ENCODE results near the gene KDF1. TPM values are rescaled to one million over a fixed set of nuclear protein-coding genes. Genes with fewer than 3 reads are reported as not detected.

KDF1 gene
- total RNA-seq, 1 experiment from 2014 or later: 23.0 TPM

DNA sequence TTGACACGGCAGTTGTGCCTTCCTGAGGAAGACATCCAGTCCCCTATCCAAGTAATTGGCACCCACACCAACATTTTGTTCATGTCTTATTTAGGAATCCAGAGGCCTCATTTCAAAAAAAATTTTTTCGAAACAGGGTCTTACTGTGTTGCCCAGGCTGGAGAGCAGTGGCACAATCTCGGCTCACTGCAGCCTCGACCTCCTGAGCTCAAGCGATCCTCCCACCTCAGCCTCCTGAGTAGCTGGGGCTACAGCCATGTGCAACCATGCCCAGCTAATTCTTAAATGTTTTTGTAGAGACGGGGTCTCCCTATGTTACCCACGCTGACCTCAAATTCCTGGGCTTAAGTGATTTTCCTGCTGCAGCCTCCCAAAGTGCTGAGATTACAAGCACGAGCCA, 24.0 kb upstream of the KDF1 start:
- POLR2A ChIA-PET: interaction anchor here (1.6 kb wide), 1 partner anchor 9 kb away, joined by 8 read pairs; the partner anchor contains the start of gene TRNP1
- CTCF ChIA-PET: interaction anchor here (5.8 kb wide), 1 partner anchor 13 kb away, joined by 23 read pairs; no protein-coding TSS in a partner anchor
- RAD21 ChIA-PET (ENCODE audit: low non-redundant PET in 1 of 2, low total read pairs in 2 of 2, uncharacterized antibody in 2 of 2, unreplicated experiment in 2 of 2): no interaction called here

More for the DNA sequence above, 24.0 kb upstream of the KDF1 start:
- Histone ChIP-seq H3K4me1 (ENCODE audit: control insufficient read depth in 1 of 2, insufficient read depth in 2 of 2, low read length in 2 of 2) (peaks cover 9 to 20% of the 10 kb centered on the region in 2 experiments), H3K79me2 (ENCODE audit: insufficient read depth, low read length) (no peaks in the 10 kb centered on the region), H4K20me1 (ENCODE audit: insufficient read depth) (no peaks in the 10 kb centered on the region), H3K27me3 (ENCODE audit: insufficient read depth, low read length) (no peaks in the 10 kb centered on the region), H3K4me3 (replicated peaks in 1 of 2; ENCODE audit: low read depth in 1 of 2, low read length in 2 of 2) (no peak overlapping the region), H2AFZ (ENCODE audit: low read depth, low read length, poor library complexity, severe bottlenecking) (no peak overlapping the region), H3K36me3 (ENCODE audit: control insufficient read depth in 1 of 2, insufficient read depth in 2 of 2, low read length in 2 of 2) (no peaks in the 10 kb centered on the region), H3K27ac (ENCODE audit: low read depth, low read length) (no peak overlapping the region), H3K9me2 (ENCODE audit: insufficient read depth) (no peaks in the 10 kb centered on the region), H3K9ac (ENCODE audit: low read length) (no peak overlapping the region), H3K9me3 (ENCODE audit: control insufficient read depth in 1 of 2, insufficient read depth in 1 of 2, low read depth in 1 of 2, low read length in 2 of 2) (no peaks in the 10 kb centered on the region), H3K4me2 (ENCODE audit: low read length) (no peak overlapping the region)
- ATAC-seq (no peak), DNase-seq (ENCODE audit: low read depth, low spot score) (no peak)
- BruUV-seq (replicated peaks): no TSS peak
- TF ChIP-seq EZH2phosphoT487 (IDR thresholded peaks at IDR 0.05; ENCODE audit: borderline replicate concordance) (no peak), YY1 (IDR thresholded peaks at IDR 0.05; ENCODE audit: extremely low read depth, insufficient replicate concordance, low read depth, low read length) (no peak), CBX3 (IDR thresholded peaks at IDR 0.05; ENCODE audit: low read depth) (no peak), CEBPB (IDR thresholded peaks at IDR 0.05; ENCODE audit: low read depth) (no peak), EZH2 (IDR thresholded peaks at IDR 0.05) (no peak), TCF7L2 (IDR thresholded peaks at IDR 0.05; ENCODE audit: borderline replicate concordance, extremely low read depth, insufficient read depth, insufficient read length) (no peak), POLR2A (IDR thresholded peaks at IDR 0.05; ENCODE audit: borderline replicate concordance, extremely low read depth, insufficient read depth, insufficient read length) (no peak), POLR2AphosphoS5 (IDR thresholded peaks at IDR 0.05; ENCODE audit: low read depth, low read length) (no peak), ZNF274 (IDR thresholded peaks at IDR 0.05; ENCODE audit: low read depth, low read length) (no peak), SIN3A (IDR thresholded peaks at IDR 0.05; ENCODE audit: low read depth) (no peak), FOSL1 (IDR thresholded peaks at IDR 0.05; ENCODE audit: low read depth) (no peak), JUND (IDR thresholded peaks at IDR 0.05) (no peak), SRF (IDR thresholded peaks at IDR 0.05; ENCODE audit: low read depth) (no peak), ELF1 (IDR thresholded peaks at IDR 0.05; ENCODE audit: borderline replicate concordance, low read depth) (no peak), SP1 (IDR thresholded peaks at IDR 0.05; ENCODE audit: low read depth) (no peak)
- TF ChIP-seq, protein P1, sequence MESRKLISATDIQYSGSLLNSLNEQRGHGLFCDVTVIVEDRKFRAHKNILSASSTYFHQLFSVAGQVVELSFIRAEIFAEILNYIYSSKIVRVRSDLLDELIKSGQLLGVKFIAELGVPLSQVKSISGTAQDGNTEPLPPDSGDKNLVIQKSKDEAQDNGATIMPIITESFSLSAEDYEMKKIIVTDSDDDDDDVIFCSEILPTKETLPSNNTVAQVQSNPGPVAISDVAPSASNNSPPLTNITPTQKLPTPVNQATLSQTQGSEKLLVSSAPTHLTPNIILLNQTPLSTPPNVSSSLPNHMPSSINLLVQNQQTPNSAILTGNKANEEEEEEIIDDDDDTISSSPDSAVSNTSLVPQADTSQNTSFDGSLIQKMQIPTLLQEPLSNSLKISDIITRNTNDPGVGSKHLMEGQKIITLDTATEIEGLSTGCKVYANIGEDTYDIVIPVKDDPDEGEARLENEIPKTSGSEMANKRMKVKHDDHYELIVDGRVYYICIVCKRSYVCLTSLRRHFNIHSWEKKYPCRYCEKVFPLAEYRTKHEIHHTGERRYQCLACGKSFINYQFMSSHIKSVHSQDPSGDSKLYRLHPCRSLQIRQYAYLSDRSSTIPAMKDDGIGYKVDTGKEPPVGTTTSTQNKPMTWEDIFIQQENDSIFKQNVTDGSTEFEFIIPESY (IDR thresholded peaks at IDR 0.05; ENCODE audit: extremely low read depth, insufficient replicate concordance, low read length): no peak
- TF ChIP-seq, protein P2, sequence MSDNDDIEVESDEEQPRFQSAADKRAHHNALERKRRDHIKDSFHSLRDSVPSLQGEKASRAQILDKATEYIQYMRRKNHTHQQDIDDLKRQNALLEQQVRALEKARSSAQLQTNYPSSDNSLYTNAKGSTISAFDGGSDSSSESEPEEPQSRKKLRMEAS (IDR thresholded peaks at IDR 0.05): no peak
- TF ChIP-seq, protein P3, sequence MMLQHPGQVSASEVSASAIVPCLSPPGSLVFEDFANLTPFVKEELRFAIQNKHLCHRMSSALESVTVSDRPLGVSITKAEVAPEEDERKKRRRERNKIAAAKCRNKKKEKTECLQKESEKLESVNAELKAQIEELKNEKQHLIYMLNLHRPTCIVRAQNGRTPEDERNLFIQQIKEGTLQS (IDR thresholded peaks at IDR 0.05): no peak
- TF ChIP-seq, protein P4, sequence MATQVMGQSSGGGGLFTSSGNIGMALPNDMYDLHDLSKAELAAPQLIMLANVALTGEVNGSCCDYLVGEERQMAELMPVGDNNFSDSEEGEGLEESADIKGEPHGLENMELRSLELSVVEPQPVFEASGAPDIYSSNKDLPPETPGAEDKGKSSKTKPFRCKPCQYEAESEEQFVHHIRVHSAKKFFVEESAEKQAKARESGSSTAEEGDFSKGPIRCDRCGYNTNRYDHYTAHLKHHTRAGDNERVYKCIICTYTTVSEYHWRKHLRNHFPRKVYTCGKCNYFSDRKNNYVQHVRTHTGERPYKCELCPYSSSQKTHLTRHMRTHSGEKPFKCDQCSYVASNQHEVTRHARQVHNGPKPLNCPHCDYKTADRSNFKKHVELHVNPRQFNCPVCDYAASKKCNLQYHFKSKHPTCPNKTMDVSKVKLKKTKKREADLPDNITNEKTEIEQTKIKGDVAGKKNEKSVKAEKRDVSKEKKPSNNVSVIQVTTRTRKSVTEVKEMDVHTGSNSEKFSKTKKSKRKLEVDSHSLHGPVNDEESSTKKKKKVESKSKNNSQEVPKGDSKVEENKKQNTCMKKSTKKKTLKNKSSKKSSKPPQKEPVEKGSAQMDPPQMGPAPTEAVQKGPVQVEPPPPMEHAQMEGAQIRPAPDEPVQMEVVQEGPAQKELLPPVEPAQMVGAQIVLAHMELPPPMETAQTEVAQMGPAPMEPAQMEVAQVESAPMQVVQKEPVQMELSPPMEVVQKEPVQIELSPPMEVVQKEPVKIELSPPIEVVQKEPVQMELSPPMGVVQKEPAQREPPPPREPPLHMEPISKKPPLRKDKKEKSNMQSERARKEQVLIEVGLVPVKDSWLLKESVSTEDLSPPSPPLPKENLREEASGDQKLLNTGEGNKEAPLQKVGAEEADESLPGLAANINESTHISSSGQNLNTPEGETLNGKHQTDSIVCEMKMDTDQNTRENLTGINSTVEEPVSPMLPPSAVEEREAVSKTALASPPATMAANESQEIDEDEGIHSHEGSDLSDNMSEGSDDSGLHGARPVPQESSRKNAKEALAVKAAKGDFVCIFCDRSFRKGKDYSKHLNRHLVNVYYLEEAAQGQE (IDR thresholded peaks at IDR 0.05; ENCODE audit: low read depth): no peak
- TF ChIP-seq, protein P5, sequence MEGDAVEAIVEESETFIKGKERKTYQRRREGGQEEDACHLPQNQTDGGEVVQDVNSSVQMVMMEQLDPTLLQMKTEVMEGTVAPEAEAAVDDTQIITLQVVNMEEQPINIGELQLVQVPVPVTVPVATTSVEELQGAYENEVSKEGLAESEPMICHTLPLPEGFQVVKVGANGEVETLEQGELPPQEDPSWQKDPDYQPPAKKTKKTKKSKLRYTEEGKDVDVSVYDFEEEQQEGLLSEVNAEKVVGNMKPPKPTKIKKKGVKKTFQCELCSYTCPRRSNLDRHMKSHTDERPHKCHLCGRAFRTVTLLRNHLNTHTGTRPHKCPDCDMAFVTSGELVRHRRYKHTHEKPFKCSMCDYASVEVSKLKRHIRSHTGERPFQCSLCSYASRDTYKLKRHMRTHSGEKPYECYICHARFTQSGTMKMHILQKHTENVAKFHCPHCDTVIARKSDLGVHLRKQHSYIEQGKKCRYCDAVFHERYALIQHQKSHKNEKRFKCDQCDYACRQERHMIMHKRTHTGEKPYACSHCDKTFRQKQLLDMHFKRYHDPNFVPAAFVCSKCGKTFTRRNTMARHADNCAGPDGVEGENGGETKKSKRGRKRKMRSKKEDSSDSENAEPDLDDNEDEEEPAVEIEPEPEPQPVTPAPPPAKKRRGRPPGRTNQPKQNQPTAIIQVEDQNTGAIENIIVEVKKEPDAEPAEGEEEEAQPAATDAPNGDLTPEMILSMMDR (IDR thresholded peaks at IDR 0.05 in 2 of 3, conservative IDR thresholded peaks at IDR 0.05 in 1 of 3; ENCODE audit: borderline replicate concordance in 1 of 3, insufficient read depth in 1 of 3, low read depth in 2 of 3, low read length in 2 of 3): no peak
- intact Hi-C loops (cut with micrococcal nuclease): no loop called here
